ENCODE measurements around the gene A4GALT. TPM values are rescaled to one million over a fixed set of nuclear protein-coding genes. Genes with fewer than 3 reads are reported as not detected.
"Not testable (repeated sequence)": the region's sequence is repeated elsewhere in the genome, so short reads cannot be mapped to it uniquely, and the experiment has no call there.

The A4GALT gene
- total and polyA plus RNA-seq, 2 donors (not counting 1 experiment from before 2014, with no cell fraction given) = 6.8 to 16.2 TPM

- Histone ChIP-seq H3K9me3 (ENCODE audit: control insufficient read depth, insufficient read depth, low read depth, low read length) (no peaks in the 10 kb centered on the region), H3K9ac (ENCODE audit: insufficient read depth, low read length) (no peak overlapping the region), H2AFZ (ENCODE audit: low read length) (no peak overlapping the region), H3K36me3 (ENCODE audit: control insufficient read depth, insufficient read depth, low read length) (no peaks in the 10 kb centered on the region), H4K20me1 (ENCODE audit: control insufficient read depth, extremely low read depth, insufficient read depth, low read length) (no peaks in the 10 kb centered on the region), H3K27me3 (ENCODE audit: control insufficient read depth, insufficient read depth, low read length) (no peaks in the 10 kb centered on the region), H3K27ac (ENCODE audit: insufficient read depth, low read length) (no peak overlapping the region), H3K4me1 (ENCODE audit: control insufficient read depth, extremely low read depth, insufficient read depth, low read length) (no peaks in the 10 kb centered on the region), H3K79me2 (ENCODE audit: control insufficient read depth, insufficient read depth, low read length) (no peaks in the 10 kb centered on the region), H3K4me2 (ENCODE audit: extremely low read depth, insufficient read depth, low read length) (no peak overlapping the region), H3K4me3 (replicated peaks in 1 of 4; ENCODE audit: control extremely low read depth in 1 of 4, insufficient read depth in 1 of 4, low read depth in 3 of 4, low read length in 4 of 4) (no peak overlapping the region)
- no peak for TF ChIP-seq CTCF (conservative IDR thresholded peaks at IDR 0.05 in 1 of 2, IDR thresholded peaks at IDR 0.05 in 1 of 2; ENCODE audit: low read depth in 1 of 2, low read length in 2 of 2)
- no peak for TF ChIP-seq EZH2 (IDR thresholded peaks at IDR 0.05; ENCODE audit: low read length, missing control alignments)
- DNase-seq (ENCODE audit: low read depth in 2 of 2) = no peak
These were observed 49.6 kb downstream of the A4GALT start for GRCh38 chr22:42670921-42671709.

- TF ChIP-seq EZH2 (IDR thresholded peaks at IDR 0.05; ENCODE audit: low read length, missing control alignments) = no peak
- TF ChIP-seq CTCF (conservative IDR thresholded peaks at IDR 0.05 in 1 of 2, IDR thresholded peaks at IDR 0.05 in 1 of 2; ENCODE audit: low read depth in 1 of 2, low read length in 2 of 2) = no peak
- Histone ChIP-seq H3K27me3 (ENCODE audit: control insufficient read depth, insufficient read depth, low read length) (no peaks in the 10 kb centered on the region), H3K79me2 (ENCODE audit: control insufficient read depth, insufficient read depth, low read length) (no peaks in the 10 kb centered on the region), H3K4me2 (ENCODE audit: extremely low read depth, insufficient read depth, low read length) (no peak overlapping the region), H3K27ac (ENCODE audit: insufficient read depth, low read length) (no peak overlapping the region), H3K36me3 (ENCODE audit: control insufficient read depth, insufficient read depth, low read length) (no peaks in the 10 kb centered on the region), H4K20me1 (ENCODE audit: control insufficient read depth, extremely low read depth, insufficient read depth, low read length) (no peaks in the 10 kb centered on the region), H3K4me1 (ENCODE audit: control insufficient read depth, extremely low read depth, insufficient read depth, low read length) (no peaks in the 10 kb centered on the region), H3K9me3 (ENCODE audit: control insufficient read depth, insufficient read depth, low read depth, low read length) (no peaks in the 10 kb centered on the region), H2AFZ (ENCODE audit: low read length) (no peak overlapping the region), H3K4me3 (replicated peaks in 1 of 4; ENCODE audit: control extremely low read depth in 1 of 4, insufficient read depth in 1 of 4, low read depth in 3 of 4, low read length in 4 of 4) (no peak overlapping the region), H3K9ac (ENCODE audit: insufficient read depth, low read length) (no peak overlapping the region)
- DNase-seq (ENCODE audit: low read depth in 2 of 2) = no peak
These were observed 50.6 kb downstream of the A4GALT start for GRCh38 chr22:42670046-42670445.

GRCh38 chr22:42666393-42666792 lies 54.3 kb downstream of the A4GALT start:
- H4K20me1 ChIP-seq (ENCODE audit: control insufficient read depth, extremely low read depth, insufficient read depth, low read length); H3K36me3 ChIP-seq (ENCODE audit: control insufficient read depth, insufficient read depth, low read length); H3K27me3 ChIP-seq (ENCODE audit: control insufficient read depth, insufficient read depth, low read length); DNase-seq (ENCODE audit: low read depth in 2 of 2); H3K9me3 ChIP-seq (ENCODE audit: control insufficient read depth, insufficient read depth, low read depth, low read length); H3K4me1 ChIP-seq (ENCODE audit: control insufficient read depth, extremely low read depth, insufficient read depth, low read length); H2AFZ ChIP-seq (ENCODE audit: low read length); H3K4me2 ChIP-seq (ENCODE audit: extremely low read depth, insufficient read depth, low read length); H3K79me2 ChIP-seq (ENCODE audit: control insufficient read depth, insufficient read depth, low read length); H3K27ac ChIP-seq (ENCODE audit: insufficient read depth, low read length); H3K9ac ChIP-seq (ENCODE audit: insufficient read depth, low read length); H3K4me3 ChIP-seq (replicated peaks in 1 of 4; ENCODE audit: control extremely low read depth in 1 of 4, insufficient read depth in 1 of 4, low read depth in 3 of 4, low read length in 4 of 4): not testable (repeated sequence)

Data from fibroblast of lung (primary cell).